HCT116 (cell line): Measurements from ENCODE around the gene TDRD12. TPM values are rescaled to one million over a fixed set of nuclear protein-coding genes. Genes with fewer than 3 reads are reported as not detected.

Experiments used
- ATAC-seq: fragments of 200-7000 bp; cut with Tn5 transposase; 2 replicates; pipeline ENCODE4 v1.9.1; 2020; ENCODE audit warnings: mild to moderate bottlenecking, moderate library complexity
- BruUV-seq: library from RNA; stranded (reverse); fragments of 400-500 nt; replicated peaks from 2 replicates; lab custom pipeline; 2021; lab: Mats Ljungman, UMichigan
- CTCF ChIA-PET: fragments of 300-600 bp; sonication (Branson Sonifier 250); formaldehyde crosslinking; loops from one replicate; lab custom pipeline; 2021; ENCODE audit warnings: antibody characterized with exemption; lab: Charles Lee
- POLR2A ChIA-PET: fragments of 300-600, 350-600 bp; sonication (Branson Sonifier 250); formaldehyde crosslinking; loops from one replicate; lab custom pipeline; 2021; ENCODE audit warnings: antibody characterized with exemption; lab: Charles Lee
- RAD21 ChIA-PET, 2 experiments: fragments of 300-600 bp; sonication (Branson Sonifier 250); formaldehyde crosslinking; loops; one replicate each; lab custom pipeline; 2023; ENCODE audit warnings: low total read pairs in 2 of 2; ENCODE audit not compliant: uncharacterized antibody in 2 of 2, unreplicated experiment in 2 of 2, low non-redundant PET in 1 of 2; lab: Charles Lee
- DNase-seq: peaks from one replicate; pipeline ENCODE4 v3.0.0-alpha.2; 2010; ENCODE audit warnings: low read depth, low spot score
- H2AFZ ChIP-seq: fragments of 200-600 bp; shearing (Covaris generic), sonication (generic); 2 replicates; pipeline ENCODE4 v1.6.1; 2017; ENCODE audit warnings: low read depth, mixed run types, mixed read lengths, antibody characterized with exemption, low read length; ENCODE audit not compliant: poor library complexity, severe bottlenecking
- H3K27ac ChIP-seq: 2 replicates; pipeline ENCODE4 v1.5.1; 2012; ENCODE audit warnings: low read depth, low read length
- H3K27me3 ChIP-seq: fragments of 200-600 bp; sonication (generic); 2 replicates; pipeline ENCODE4 v1.6.1; 2016; ENCODE audit warnings: mixed run types, low read length, mixed read lengths; ENCODE audit not compliant: insufficient read depth
- H3K36me3 ChIP-seq, 2 experiments: fragments of 200-500 bp in 1 of 2; fragments of 200-600 bp in 1 of 2; sonication (Bioruptor generic) in 1 of 2; sonication (generic) in 1 of 2; 2 replicates each; pipeline versions ENCODE4 v1.5.1 to v1.6.1; 2014 to 2016; ENCODE audit warnings: low read length in 2 of 2, inconsistent platforms in 1 of 2, mixed read lengths in 1 of 2, mixed run types in 1 of 2; ENCODE audit not compliant: insufficient read depth in 2 of 2, control insufficient read depth in 1 of 2
- H3K4me1 ChIP-seq, 2 experiments: fragments of 200-600 bp in 1 of 2; sonication (generic) in 1 of 2; 2 replicates each; pipeline versions ENCODE4 v1.5.1 to v1.6.1; 2012 to 2017; ENCODE audit warnings: low read length in 2 of 2, inconsistent platforms in 1 of 2, mild to moderate bottlenecking in 1 of 2, mixed read lengths in 1 of 2, mixed run types in 1 of 2, moderate library complexity in 1 of 2; ENCODE audit not compliant: insufficient read depth in 2 of 2, control insufficient read depth in 1 of 2
- H3K4me2 ChIP-seq: fragments of 200-600 bp; sonication (generic); 2 replicates; pipeline ENCODE4 v1.6.1; 2017; ENCODE audit warnings: mixed run types, low read length, mixed read lengths
- H3K4me3 ChIP-seq, 2 experiments: fragments of 200-600 bp in 1 of 2; sonication (generic) in 1 of 2; replicated peaks in 1 of 2; 2 replicates each; pipeline ENCODE4 v1.5.1; 2011 to 2016; ENCODE audit warnings: low read length in 2 of 2, control low read depth in 1 of 2, low read depth in 1 of 2, mild to moderate bottlenecking in 1 of 2, mixed read lengths in 1 of 2, mixed run types in 1 of 2
- H3K79me2 ChIP-seq: fragments of 200-600 bp; sonication (generic); 2 replicates; pipeline ENCODE4 v1.6.1; 2017; ENCODE audit warnings: mild to moderate bottlenecking, mixed run types, low read length, moderate library complexity, mixed read lengths; ENCODE audit not compliant: insufficient read depth
- H3K9ac ChIP-seq: fragments of 200-600 bp; sonication (generic); 2 replicates; pipeline ENCODE4 v1.6.1; 2016; ENCODE audit warnings: low read length, mixed read lengths
- H3K9me2 ChIP-seq: fragments of 200-600 bp; sonication (generic), shearing (Covaris generic); 2 replicates; pipeline ENCODE4 v1.6.1; 2017; ENCODE audit warnings: mixed run types, mild to moderate bottlenecking, moderate library complexity; ENCODE audit not compliant: insufficient read depth
- H3K9me3 ChIP-seq, 2 experiments: fragments of 200-500 bp in 1 of 2; fragments of 200-600 bp in 1 of 2; sonication (Bioruptor generic) in 1 of 2; sonication (generic) in 1 of 2; 2 replicates each; pipeline ENCODE4 v1.6.1; 2014 to 2017; ENCODE audit warnings: low read length in 2 of 2, mixed read lengths in 2 of 2, inconsistent platforms in 1 of 2, low read depth in 1 of 2, mild to moderate bottlenecking in 1 of 2, mixed run types in 1 of 2, moderate library complexity in 1 of 2; ENCODE audit not compliant: control insufficient read depth in 1 of 2, insufficient read depth in 1 of 2
- H4K20me1 ChIP-seq: fragments of 200-600 bp; sonication (generic), shearing (Covaris generic); 2 replicates; pipeline ENCODE4 v1.6.1; 2017; ENCODE audit warnings: mixed run types, mild to moderate bottlenecking, moderate library complexity; ENCODE audit not compliant: insufficient read depth
- EZH2 ChIP-seq: fragments of 200-600 bp; sonication (generic); IDR thresholded peaks from 2 replicates; pipeline ENCODE4 v1.6.1; 2017; ENCODE audit warnings: antibody characterized with exemption, mixed run types
- EZH2phosphoT487 ChIP-seq: fragments of 200-600 bp; IDR thresholded peaks from 2 replicates; pipeline ENCODE4 v1.6.1; 2018; ENCODE audit warnings: antibody characterized with exemption, borderline replicate concordance
- FOSL1 ChIP-seq: IDR thresholded peaks from 2 replicates; pipeline ENCODE4 v1.6.1; 2012; ENCODE audit warnings: low read depth
- ZFX ChIP-seq: fragments of 450-650 bp; IDR thresholded peaks from 2 replicates; pipeline ENCODE4 v1.6.1; 2017
- intact Hi-C: fragments of 100-400 bp; cut with micrococcal nuclease; formaldehyde crosslinking; loops from 2 replicates; pipeline ENCODE4 v1.10.0; 2022
- total RNA-seq: library from RNA; stranded (reverse); gene quantifications from one replicate; pipeline ENCODE4 v1.2.1, GENCODE V29; 2021; ENCODE audit not compliant: unreplicated experiment
- TF ChIP-seq, protein P1 (sequence below): IDR thresholded peaks from 2 replicates; pipeline ENCODE4 v1.6.1; 2011; ENCODE audit warnings: mild to moderate bottlenecking, low read length, moderate library complexity; ENCODE audit not compliant: insufficient replicate concordance; ENCODE audit errors: extremely low read depth

The TDRD12 gene
- total RNA-seq, 1 experiment from 2014 or later = 0.30 TPM

- H3K27ac ChIP-seq = peak overlapping the region; percentile 97
- intact Hi-C loops = loop anchor here (5.0 kb wide), 1 partner anchor 425 kb away; no protein-coding TSS in a partner anchor
- ATAC-seq = peak; percentile 6; the same call in 1 of the 2 replicates
- CTCF ChIA-PET = no interaction called here
- TF ChIP-seq EZH2phosphoT487 (no peak), ZFX (no peak), EZH2 (no peak), FOSL1 (no peak)
- TF ChIP-seq, protein P1, sequence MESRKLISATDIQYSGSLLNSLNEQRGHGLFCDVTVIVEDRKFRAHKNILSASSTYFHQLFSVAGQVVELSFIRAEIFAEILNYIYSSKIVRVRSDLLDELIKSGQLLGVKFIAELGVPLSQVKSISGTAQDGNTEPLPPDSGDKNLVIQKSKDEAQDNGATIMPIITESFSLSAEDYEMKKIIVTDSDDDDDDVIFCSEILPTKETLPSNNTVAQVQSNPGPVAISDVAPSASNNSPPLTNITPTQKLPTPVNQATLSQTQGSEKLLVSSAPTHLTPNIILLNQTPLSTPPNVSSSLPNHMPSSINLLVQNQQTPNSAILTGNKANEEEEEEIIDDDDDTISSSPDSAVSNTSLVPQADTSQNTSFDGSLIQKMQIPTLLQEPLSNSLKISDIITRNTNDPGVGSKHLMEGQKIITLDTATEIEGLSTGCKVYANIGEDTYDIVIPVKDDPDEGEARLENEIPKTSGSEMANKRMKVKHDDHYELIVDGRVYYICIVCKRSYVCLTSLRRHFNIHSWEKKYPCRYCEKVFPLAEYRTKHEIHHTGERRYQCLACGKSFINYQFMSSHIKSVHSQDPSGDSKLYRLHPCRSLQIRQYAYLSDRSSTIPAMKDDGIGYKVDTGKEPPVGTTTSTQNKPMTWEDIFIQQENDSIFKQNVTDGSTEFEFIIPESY = no peak
- H3K36me3 ChIP-seq = peaks cover 4 to 22% of the 10 kb centered on the region in 2 experiments; a peak in 2 of 4 replicates
- peak overlapping the region; percentile 69 to 79 for H3K4me3 ChIP-seq
- POLR2A ChIA-PET = no interaction called here
- H3K9me2 ChIP-seq = no peaks in the 10 kb centered on the region
- RAD21 ChIA-PET = no interaction called here
- no peak for DNase-seq
- H3K4me2 ChIP-seq = peak overlapping the region; percentile 88
- no peaks in the 10 kb centered on the region for H4K20me1 ChIP-seq
- peaks cover 12 to 36% of the 10 kb centered on the region in 2 experiments for H3K4me1 ChIP-seq
- H3K79me2 ChIP-seq = peaks cover 58% of the 10 kb centered on the region
- no TSS peak for BruUV-seq
- H2AFZ ChIP-seq = no peak overlapping the region
- H3K9ac ChIP-seq = peak overlapping the region; percentile 92
- H3K27me3 ChIP-seq = no peaks in the 10 kb centered on the region
- H3K9me3 ChIP-seq = no peaks in the 10 kb centered on the region
Measured at GRCh38 chr19:32692727-32693061, 26.9 kb upstream of the TDRD12 start.
